Measurements from ENCODE around the gene TNNC1. TPM values are rescaled to one million over a fixed set of nuclear protein-coding genes. Genes with fewer than 3 reads are reported as not detected.

Gene TNNC1
- total and polyA plus RNA-seq, 2 donors (not counting 3 experiments of a cell fraction or from before 2014, with no cell fraction given), result 0.12 TPM; not detected in 1

- H3K4me1 ChIP-seq (ENCODE audit: control insufficient read depth, extremely low read depth, insufficient read depth, low read length), result peaks cover 8% of the 10 kb centered on the region
- no peak for DNase-seq (ENCODE audit: low read depth, low spot score)
- ChIA-PET POLR2A (no interaction called here), CTCF (interaction anchor here (0.6 to 4.6 kb wide), 3 partner anchors 11 to 335 kb away, joined by 4 to 24 read pairs (median 4); partner anchors contain the start of genes NEK4 and SEMA3G)
- no peak overlapping the region for H2AFZ ChIP-seq (ENCODE audit: low read depth, low read length)
- no peak overlapping the region for H3K4me3 ChIP-seq (replicated peaks in 1 of 3; ENCODE audit: insufficient read depth in 1 of 3, low read depth in 1 of 3, low read length in 3 of 3)
- H3K36me3 ChIP-seq (ENCODE audit: control insufficient read depth in 2 of 2, extremely low read depth in 1 of 2, insufficient read depth in 2 of 2, low read length in 2 of 2), result peaks cover 0 to 17% of the 10 kb centered on the region in 2 experiments
- intact Hi-C loops (cut with micrococcal nuclease) (no loop called here), dilution Hi-C loops (cut with MboI; ENCODE audit: extremely low pct_ligation_motif_present, low sequenced_read_pairs) (no loop called here)
- no peaks in the 10 kb centered on the region for H3K79me2 ChIP-seq (ENCODE audit: control insufficient read depth, insufficient read depth, low read length)
- no TSS peak for BruUV-seq (replicated peaks)
- H3K27ac ChIP-seq (ENCODE audit: insufficient read depth, low read depth, low read length), result no peak overlapping the region
- H3K9ac ChIP-seq (replicated peaks; ENCODE audit: extremely low read depth, insufficient read depth, low read length), result no peak overlapping the region
- H3K4me2 ChIP-seq (ENCODE audit: insufficient read depth, low read length), result no peak overlapping the region
- H3K27me3 ChIP-seq (ENCODE audit: control insufficient read depth in 2 of 2, insufficient read depth in 2 of 2, low read length in 2 of 2), result no peaks in the 10 kb centered on the region
- no peak for FAIRE-seq
- H3K9me1 ChIP-seq (replicated peaks; ENCODE audit: control insufficient read depth, extremely low read depth, insufficient read depth, low read length), result no peaks in the 10 kb centered on the region
- H4K20me1 ChIP-seq (replicated peaks; ENCODE audit: control insufficient read depth, extremely low read depth, insufficient read depth, low read length), result no peaks in the 10 kb centered on the region
- TF ChIP-seq GATA2 (IDR thresholded peaks at IDR 0.05; ENCODE audit: insufficient read depth, insufficient read length, low read depth, low read length), result no peak
- no peak for TF ChIP-seq JUN (IDR thresholded peaks at IDR 0.05; ENCODE audit: borderline replicate concordance, insufficient read depth, insufficient read length, low read depth)
- TF ChIP-seq CTCF (IDR thresholded peaks at IDR 0.05; ENCODE audit: extremely low read depth in 1 of 2, insufficient read depth in 1 of 2, low read depth in 1 of 2, low read length in 2 of 2), result no peak
- no peak for TF ChIP-seq POLR2AphosphoS5 (IDR thresholded peaks at IDR 0.05; ENCODE audit: insufficient read depth, low read depth, low read length)
- no peak for TF ChIP-seq MYC (IDR thresholded peaks at IDR 0.05; ENCODE audit: low read depth, low read length)
- no peak for TF ChIP-seq POLR2A (IDR thresholded peaks at IDR 0.05; ENCODE audit: low read depth, low read length)
- TF ChIP-seq EZH2 (IDR thresholded peaks at IDR 0.05; ENCODE audit: borderline replicate concordance, low read depth, low read length, severe bottlenecking), result no peak
- no peak for TF ChIP-seq FOS (IDR thresholded peaks at IDR 0.05; ENCODE audit: borderline replicate concordance, insufficient read depth, low read length)
- TF ChIP-seq MAX (IDR thresholded peaks at IDR 0.05; ENCODE audit: insufficient read depth, insufficient read length), result no peak
- H3K9me3 ChIP-seq (replicated peaks; ENCODE audit: control insufficient read depth, insufficient read depth, low read length), result no peaks in the 10 kb centered on the region
These were observed 18.4 kb downstream of the TNNC1 start for GRCh38 chr3:52435246-52436101.

All from endothelial cell of umbilical vein (primary cell).